Progenitor cell of endocrine pancreas (in vitro differentiated cells): ENCODE data around the gene CDC37. TPM values are rescaled to one million over a fixed set of nuclear protein-coding genes. Genes with fewer than 3 reads are reported as not detected.
"Not testable (repeated sequence)": the region's sequence is repeated elsewhere in the genome, so short reads cannot be mapped to it uniquely, and the experiment has no call there.

ENCODE experiments used
- DNase-seq: peaks from one replicate; pipeline ENCODE4 v3.0.0; 2021; ENCODE audit warnings: low spot score; ENCODE audit not compliant: unreplicated experiment
- H3K27ac Mint-ChIP-seq: 2 replicates; pipeline ENCODE4 v1.8.0; 2021; ENCODE audit warnings: mild to moderate bottlenecking, moderate library complexity, mixed read lengths
- H3K27me3 Mint-ChIP-seq: 2 replicates; pipeline ENCODE4 v1.8.0; 2021; ENCODE audit warnings: mixed read lengths
- H3K36me3 Mint-ChIP-seq: 2 replicates; pipeline ENCODE4 v1.8.0; 2022; ENCODE audit warnings: mixed read lengths; ENCODE audit not compliant: insufficient read depth
- H3K4me1 Mint-ChIP-seq: 2 replicates; pipeline ENCODE4 v1.8.0; 2021; ENCODE audit warnings: low read depth, mixed read lengths
- H3K4me3 Mint-ChIP-seq: 2 replicates; pipeline ENCODE4 v1.8.0; 2021; ENCODE audit warnings: low read depth, mild to moderate bottlenecking, moderate library complexity, mixed read lengths
- H3K9me3 Mint-ChIP-seq: 2 replicates; pipeline ENCODE4 v1.8.0; 2021; ENCODE audit warnings: low read depth, mixed read lengths
- total RNA-seq: library from RNA; stranded (reverse); gene quantifications from 2 replicates; pipeline ENCODE4 v1.2.1, GENCODE V29; 2021
- TF ChIP-seq, protein P1 (sequence below): fragments of 200-600 bp; sonication (generic); IDR thresholded peaks from one replicate; pipeline ENCODE4 v1.5.0; 2021; ENCODE audit warnings: antibody characterized with exemption, mild to moderate bottlenecking; ENCODE audit not compliant: unreplicated experiment

The CDC37 gene
- total RNA-seq, 1 donor from 2014 or later, result 149 TPM

DNA sequence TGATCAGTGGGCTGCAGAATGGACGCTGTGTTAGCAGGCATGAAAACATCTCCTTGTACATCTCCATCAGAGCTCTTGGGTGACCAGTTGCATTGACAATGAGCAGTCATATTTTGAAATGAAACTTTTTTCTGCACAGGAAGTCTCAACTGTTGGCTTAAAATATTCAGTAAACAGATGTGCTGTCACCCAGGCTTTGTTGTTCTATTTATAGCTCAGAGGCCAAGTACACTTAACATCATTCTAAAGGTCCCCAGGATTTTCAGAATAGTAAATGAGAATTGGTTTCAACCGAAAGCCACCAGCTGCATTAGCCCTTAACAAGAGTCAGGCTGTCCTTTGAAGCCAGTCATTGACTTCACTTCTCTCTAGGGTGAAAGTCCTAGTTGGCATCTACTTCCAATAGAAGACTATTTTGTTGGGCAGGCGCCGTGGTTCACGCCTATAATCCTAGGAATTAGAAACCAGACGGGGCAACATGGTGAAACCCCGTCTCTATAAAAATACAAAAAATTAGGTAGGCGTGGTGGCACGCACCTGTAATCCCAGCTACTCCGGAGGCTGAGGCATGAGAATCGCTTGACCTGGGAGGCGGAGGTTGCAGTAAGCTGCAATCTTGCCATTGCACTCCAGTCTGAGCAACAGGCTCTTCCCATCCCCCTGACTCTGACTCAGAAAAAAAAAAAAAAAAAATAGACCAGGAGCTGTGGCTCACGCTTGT, 9.1 kb upstream of the CDC37 start:
- Mint-ChIP-seq H3K27me3 (peaks cover 77% of the 10 kb centered on the region), H3K9me3 (no peaks in the 10 kb centered on the region), H3K4me1 (no peaks in the 10 kb centered on the region), H3K36me3 (no peaks in the 10 kb centered on the region), H3K4me3 (no peak overlapping the region), H3K27ac (no peak overlapping the region)
- no peak for DNase-seq
- TF ChIP-seq, protein P1, sequence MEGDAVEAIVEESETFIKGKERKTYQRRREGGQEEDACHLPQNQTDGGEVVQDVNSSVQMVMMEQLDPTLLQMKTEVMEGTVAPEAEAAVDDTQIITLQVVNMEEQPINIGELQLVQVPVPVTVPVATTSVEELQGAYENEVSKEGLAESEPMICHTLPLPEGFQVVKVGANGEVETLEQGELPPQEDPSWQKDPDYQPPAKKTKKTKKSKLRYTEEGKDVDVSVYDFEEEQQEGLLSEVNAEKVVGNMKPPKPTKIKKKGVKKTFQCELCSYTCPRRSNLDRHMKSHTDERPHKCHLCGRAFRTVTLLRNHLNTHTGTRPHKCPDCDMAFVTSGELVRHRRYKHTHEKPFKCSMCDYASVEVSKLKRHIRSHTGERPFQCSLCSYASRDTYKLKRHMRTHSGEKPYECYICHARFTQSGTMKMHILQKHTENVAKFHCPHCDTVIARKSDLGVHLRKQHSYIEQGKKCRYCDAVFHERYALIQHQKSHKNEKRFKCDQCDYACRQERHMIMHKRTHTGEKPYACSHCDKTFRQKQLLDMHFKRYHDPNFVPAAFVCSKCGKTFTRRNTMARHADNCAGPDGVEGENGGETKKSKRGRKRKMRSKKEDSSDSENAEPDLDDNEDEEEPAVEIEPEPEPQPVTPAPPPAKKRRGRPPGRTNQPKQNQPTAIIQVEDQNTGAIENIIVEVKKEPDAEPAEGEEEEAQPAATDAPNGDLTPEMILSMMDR, result no peak

GRCh38 chr19:10411224-10411623, 7.9 kb upstream of the CDC37 start:
- not testable (repeated sequence) for H3K9me3 Mint-ChIP-seq, H3K4me3 Mint-ChIP-seq, DNase-seq, H3K27ac Mint-ChIP-seq, H3K36me3 Mint-ChIP-seq, H3K4me1 Mint-ChIP-seq
- peaks cover 76% of the 10 kb centered on the region for H3K27me3 Mint-ChIP-seq

GRCh38 chr19:10408511-10409283, 5.4 kb upstream of the CDC37 start:
- peaks cover 71% of the 10 kb centered on the region for H3K27me3 Mint-ChIP-seq
- H3K36me3 Mint-ChIP-seq, result no peaks in the 10 kb centered on the region
- H3K27ac Mint-ChIP-seq, result no peak overlapping the region
- H3K4me3 Mint-ChIP-seq, result no peak overlapping the region
- H3K9me3 Mint-ChIP-seq, result no peaks in the 10 kb centered on the region
- no peak for DNase-seq
- H3K4me1 Mint-ChIP-seq, result peaks cover 2% of the 10 kb centered on the region
- TF ChIP-seq, protein P1, result no peak

DNA sequence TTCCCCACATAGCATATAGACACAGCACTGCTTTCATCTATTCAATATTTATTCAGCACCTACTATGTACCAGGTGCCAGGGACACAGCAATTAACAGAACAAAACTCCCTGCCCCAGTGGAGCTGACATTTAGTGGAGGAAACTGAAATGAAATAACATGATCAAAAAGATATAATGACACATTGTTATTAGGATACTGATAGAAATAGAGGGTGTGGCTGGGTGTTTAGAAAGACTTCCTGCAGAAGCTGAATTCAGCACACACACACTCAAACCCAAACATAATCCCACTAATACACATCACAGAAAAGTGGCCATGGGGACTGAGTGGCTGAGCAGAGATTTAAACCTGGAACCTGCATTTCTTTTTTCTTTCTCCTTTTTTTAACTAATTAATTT, 3.8 kb upstream of the CDC37 start:
- H3K27ac Mint-ChIP-seq, result no peak overlapping the region
- H3K36me3 Mint-ChIP-seq, result no peaks in the 10 kb centered on the region
- TF ChIP-seq, protein P1, result no peak
- H3K4me3 Mint-ChIP-seq, result no peak overlapping the region
- H3K4me1 Mint-ChIP-seq, result peaks cover 8% of the 10 kb centered on the region
- no peak for DNase-seq
- peaks cover 60% of the 10 kb centered on the region for H3K27me3 Mint-ChIP-seq
- H3K9me3 Mint-ChIP-seq, result no peaks in the 10 kb centered on the region

- Mint-ChIP-seq H3K4me3 (no peak overlapping the region), H3K36me3 (no peaks in the 10 kb centered on the region), H3K27ac (no peak overlapping the region), H3K4me1 (peaks cover 12% of the 10 kb centered on the region), H3K27me3 (peaks cover 53% of the 10 kb centered on the region), H3K9me3 (no peaks in the 10 kb centered on the region)
- TF ChIP-seq, protein P1, result no peak
- DNase-seq, result no peak
Observed at GRCh38 chr19:10406191-10406590, 2.8 kb upstream of the CDC37 start.
